Fibroblast of lung (primary cell): ENCODE data around the gene PHF3. TPM values are rescaled to one million over a fixed set of nuclear protein-coding genes. Genes with fewer than 3 reads are reported as not detected.

ENCODE experiments used
- DNase-seq, 2 donors: peaks; one replicate each; pipeline versions ENCODE4 v3.0.0 to v3.0.0-alpha.2; 2010; ENCODE audit warnings: low read depth in 2 of 2
- H2AFZ ChIP-seq: 2 replicates; pipeline ENCODE4 v1.5.1; 2012; ENCODE audit warnings: low read length, control low read depth, inconsistent platforms
- H3K27ac ChIP-seq: 2 replicates; pipeline ENCODE4 v1.5.1; 2011; ENCODE audit warnings: low read length, control low read depth; ENCODE audit not compliant: insufficient read depth
- H3K27me3 ChIP-seq: 2 replicates; pipeline ENCODE4 v1.5.1; 2011; ENCODE audit warnings: mild to moderate bottlenecking, low read length; ENCODE audit not compliant: control insufficient read depth, insufficient read depth
- H3K36me3 ChIP-seq: 2 replicates; pipeline ENCODE4 v1.5.1; 2011; ENCODE audit warnings: low read length; ENCODE audit not compliant: control insufficient read depth, insufficient read depth
- H3K4me1 ChIP-seq: 2 replicates; pipeline ENCODE4 v1.5.1; 2011; ENCODE audit warnings: low read length; ENCODE audit not compliant: control insufficient read depth, insufficient read depth; ENCODE audit errors: extremely low read depth
- H3K4me2 ChIP-seq: 2 replicates; pipeline ENCODE4 v1.5.1; 2011; ENCODE audit warnings: low read length, control low read depth; ENCODE audit not compliant: insufficient read depth; ENCODE audit errors: extremely low read depth
- H3K4me3 ChIP-seq, 4 experiments: fragments of 200-600 bp in 1 of 4; sonication (generic) in 1 of 4; replicated peaks in 1 of 4; 2 replicates each; pipeline ENCODE4 v1.5.1; 2011 to 2016; ENCODE audit warnings: low read length in 4 of 4, low read depth in 3 of 4, mild to moderate bottlenecking in 3 of 4, control low read depth in 2 of 4, inconsistent platforms in 1 of 4, mixed read lengths in 1 of 4; ENCODE audit not compliant: insufficient read depth in 1 of 4; ENCODE audit errors: control extremely low read depth in 1 of 4
- H3K79me2 ChIP-seq: 2 replicates; pipeline ENCODE4 v1.5.1; 2012; ENCODE audit warnings: mild to moderate bottlenecking, low read length, inconsistent platforms; ENCODE audit not compliant: control insufficient read depth, insufficient read depth
- H3K9ac ChIP-seq: 2 replicates; pipeline ENCODE4 v1.5.1; 2011; ENCODE audit warnings: mild to moderate bottlenecking, low read length, control low read depth; ENCODE audit not compliant: insufficient read depth
- H3K9me3 ChIP-seq: 2 replicates; pipeline ENCODE4 v1.5.1; 2012; ENCODE audit warnings: low read depth, low read length; ENCODE audit not compliant: control insufficient read depth, insufficient read depth
- H4K20me1 ChIP-seq: 2 replicates; pipeline ENCODE4 v1.5.1; 2011; ENCODE audit warnings: low read length; ENCODE audit not compliant: control insufficient read depth, insufficient read depth; ENCODE audit errors: extremely low read depth
- EZH2 ChIP-seq: IDR thresholded peaks from 2 replicates; pipeline ENCODE4 v1.5.1; 2012; ENCODE audit warnings: low read length, control low read depth, mild to moderate bottlenecking; ENCODE audit errors: missing control alignments
- polyA minus RNA-seq: library from RNA; depleted of rRNA, polyadenylated mRNA; stranded (reverse); fragments of >200 nt; gene quantifications from 2 replicates; pipeline ENCODE4 v1.2.3, GENCODE V29; 2011; ENCODE audit warnings: low replicate concordance
- polyA plus RNA-seq, 2 donors: library from polyadenylated mRNA; depleted of rRNA in 1 of 2; stranded (reverse) in 1 of 2; unstranded in 1 of 2; fragments of >200 nt; gene quantifications; 2 replicates each; pipeline ENCODE4 v1.2.1, GENCODE V29; 2011 to 2012; ENCODE audit warnings: missing spikeins in 1 of 2
- total RNA-seq: library from RNA; depleted of rRNA; stranded (reverse); fragments of >200 nt; gene quantifications from 2 replicates; pipeline ENCODE4 v1.2.1, GENCODE V29; 2014
- TF ChIP-seq, protein P1 (sequence below), 2 donors: IDR thresholded peaks in 1 of 2; conservative IDR thresholded peaks in 1 of 2; 1 replicate in 1 of 2; 2 replicates in 1 of 2; pipeline ENCODE4 v1.5.1; 2011 to 2012; ENCODE audit warnings: low read length in 2 of 2, control low read depth in 1 of 2, inconsistent platforms in 1 of 2, low read depth in 1 of 2, mild to moderate bottlenecking in 1 of 2

PHF3 gene, protein sequence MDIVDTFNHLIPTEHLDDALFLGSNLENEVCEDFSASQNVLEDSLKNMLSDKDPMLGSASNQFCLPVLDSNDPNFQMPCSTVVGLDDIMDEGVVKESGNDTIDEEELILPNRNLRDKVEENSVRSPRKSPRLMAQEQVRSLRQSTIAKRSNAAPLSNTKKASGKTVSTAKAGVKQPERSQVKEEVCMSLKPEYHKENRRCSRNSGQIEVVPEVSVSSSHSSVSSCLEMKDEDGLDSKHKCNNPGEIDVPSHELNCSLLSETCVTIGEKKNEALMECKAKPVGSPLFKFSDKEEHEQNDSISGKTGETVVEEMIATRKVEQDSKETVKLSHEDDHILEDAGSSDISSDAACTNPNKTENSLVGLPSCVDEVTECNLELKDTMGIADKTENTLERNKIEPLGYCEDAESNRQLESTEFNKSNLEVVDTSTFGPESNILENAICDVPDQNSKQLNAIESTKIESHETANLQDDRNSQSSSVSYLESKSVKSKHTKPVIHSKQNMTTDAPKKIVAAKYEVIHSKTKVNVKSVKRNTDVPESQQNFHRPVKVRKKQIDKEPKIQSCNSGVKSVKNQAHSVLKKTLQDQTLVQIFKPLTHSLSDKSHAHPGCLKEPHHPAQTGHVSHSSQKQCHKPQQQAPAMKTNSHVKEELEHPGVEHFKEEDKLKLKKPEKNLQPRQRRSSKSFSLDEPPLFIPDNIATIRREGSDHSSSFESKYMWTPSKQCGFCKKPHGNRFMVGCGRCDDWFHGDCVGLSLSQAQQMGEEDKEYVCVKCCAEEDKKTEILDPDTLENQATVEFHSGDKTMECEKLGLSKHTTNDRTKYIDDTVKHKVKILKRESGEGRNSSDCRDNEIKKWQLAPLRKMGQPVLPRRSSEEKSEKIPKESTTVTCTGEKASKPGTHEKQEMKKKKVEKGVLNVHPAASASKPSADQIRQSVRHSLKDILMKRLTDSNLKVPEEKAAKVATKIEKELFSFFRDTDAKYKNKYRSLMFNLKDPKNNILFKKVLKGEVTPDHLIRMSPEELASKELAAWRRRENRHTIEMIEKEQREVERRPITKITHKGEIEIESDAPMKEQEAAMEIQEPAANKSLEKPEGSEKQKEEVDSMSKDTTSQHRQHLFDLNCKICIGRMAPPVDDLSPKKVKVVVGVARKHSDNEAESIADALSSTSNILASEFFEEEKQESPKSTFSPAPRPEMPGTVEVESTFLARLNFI (N-terminal part only)
- total RNA-seq = 56.8 and 71.5 TPM in 2 replicates
- polyA plus RNA-seq = 17.6 and 22.2 TPM in 2 replicates
- polyA plus RNA-seq (2012) = 12.9 and 16.7 TPM in 2 replicates
- polyA minus RNA-seq = 3.2 and 3.3 TPM in 2 replicates

DNA sequence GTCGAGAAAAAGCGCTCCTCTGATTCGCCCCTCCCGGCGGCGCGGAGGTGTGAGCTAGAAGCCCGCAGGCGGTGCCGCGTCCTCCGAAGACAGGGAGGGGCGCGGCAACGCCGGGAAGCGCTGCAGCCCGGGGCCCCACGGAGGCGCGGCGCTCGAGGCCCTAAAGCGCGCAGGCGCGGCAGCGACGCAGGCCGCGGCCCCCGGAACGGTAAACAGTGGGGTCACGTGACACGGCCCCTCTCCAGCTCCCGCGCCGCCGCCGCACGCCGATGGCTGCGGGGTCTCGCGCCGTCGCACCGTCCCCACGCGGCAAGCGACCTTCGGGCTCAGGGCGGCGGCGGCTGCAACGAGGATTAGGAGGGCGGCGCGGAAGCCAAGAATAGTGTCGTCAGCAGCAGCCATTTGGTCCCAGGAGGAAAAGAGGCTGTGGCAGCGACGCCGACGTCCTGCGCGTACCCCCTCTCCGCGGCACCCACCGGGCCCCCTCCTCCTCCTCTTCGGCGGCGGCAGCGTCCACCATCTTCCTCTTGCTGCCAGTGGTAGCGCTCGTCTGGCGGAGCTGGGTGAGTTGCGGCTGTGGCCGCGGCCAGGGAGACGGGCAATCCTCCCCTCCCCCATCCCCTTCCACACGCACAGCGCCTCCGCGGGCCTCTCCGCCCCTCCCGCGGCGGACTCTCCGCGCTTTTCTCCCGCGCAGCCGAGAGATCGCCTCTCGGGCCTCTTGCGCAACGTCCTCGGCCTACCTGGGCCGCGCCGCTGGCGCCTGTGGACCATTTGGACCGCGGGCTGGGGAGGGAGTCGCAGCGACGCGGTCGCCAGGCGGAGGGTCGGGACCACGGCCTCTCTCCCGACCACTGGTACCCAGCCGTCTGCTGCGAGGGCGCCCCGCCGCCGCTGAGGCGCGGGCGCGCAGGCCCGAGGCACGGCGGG, at the start of gene PHF3:
TSS of gene PHF3 (plus strand) at position 215 of the 930 bp plus-strand sequence. CDS start 10,750 bp downstream, outside the sequence.
- H3K4me3 ChIP-seq = peak within 1 kb of the TSS; percentile 56 to 85 (median 74)
- TF ChIP-seq, protein P1, sequence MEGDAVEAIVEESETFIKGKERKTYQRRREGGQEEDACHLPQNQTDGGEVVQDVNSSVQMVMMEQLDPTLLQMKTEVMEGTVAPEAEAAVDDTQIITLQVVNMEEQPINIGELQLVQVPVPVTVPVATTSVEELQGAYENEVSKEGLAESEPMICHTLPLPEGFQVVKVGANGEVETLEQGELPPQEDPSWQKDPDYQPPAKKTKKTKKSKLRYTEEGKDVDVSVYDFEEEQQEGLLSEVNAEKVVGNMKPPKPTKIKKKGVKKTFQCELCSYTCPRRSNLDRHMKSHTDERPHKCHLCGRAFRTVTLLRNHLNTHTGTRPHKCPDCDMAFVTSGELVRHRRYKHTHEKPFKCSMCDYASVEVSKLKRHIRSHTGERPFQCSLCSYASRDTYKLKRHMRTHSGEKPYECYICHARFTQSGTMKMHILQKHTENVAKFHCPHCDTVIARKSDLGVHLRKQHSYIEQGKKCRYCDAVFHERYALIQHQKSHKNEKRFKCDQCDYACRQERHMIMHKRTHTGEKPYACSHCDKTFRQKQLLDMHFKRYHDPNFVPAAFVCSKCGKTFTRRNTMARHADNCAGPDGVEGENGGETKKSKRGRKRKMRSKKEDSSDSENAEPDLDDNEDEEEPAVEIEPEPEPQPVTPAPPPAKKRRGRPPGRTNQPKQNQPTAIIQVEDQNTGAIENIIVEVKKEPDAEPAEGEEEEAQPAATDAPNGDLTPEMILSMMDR (conservative IDR thresholded peaks at IDR 0.05 in 1 of 2, IDR thresholded peaks at IDR 0.05 in 1 of 2; ENCODE audit: low read depth in 1 of 2, low read length in 2 of 2) = peak in 1 of 2 donors; percentile 16
- no peak for TF ChIP-seq EZH2
- H2AFZ ChIP-seq = peak within 1 kb of the TSS; percentile 89

DNA sequence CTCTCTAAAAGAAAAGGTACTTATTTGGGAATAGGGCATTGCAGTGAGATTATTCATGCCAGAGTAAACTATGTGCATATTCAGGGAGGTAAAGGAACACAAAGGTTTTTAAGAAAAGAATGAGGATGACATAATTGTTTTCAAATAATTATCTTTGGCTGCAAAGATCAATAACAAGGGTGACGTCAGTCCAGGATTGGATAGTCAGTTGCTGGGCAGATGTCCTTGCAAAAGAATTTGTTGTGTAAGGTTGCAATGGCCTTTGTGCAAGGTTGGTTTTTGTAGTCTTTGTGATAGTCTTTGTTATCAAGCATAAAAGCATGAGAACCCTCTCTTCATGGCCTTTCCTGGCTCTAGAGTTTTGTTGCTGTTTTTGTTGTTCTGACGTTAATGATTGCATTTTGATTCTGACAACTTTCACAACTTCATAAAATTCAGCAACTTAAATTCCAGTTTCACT, 45.6 kb upstream of the PHF3 start:
- Histone ChIP-seq H3K4me1 (no peaks in the 10 kb centered on the region), H3K36me3 (no peaks in the 10 kb centered on the region), H3K4me3 (no peak overlapping the region), H3K79me2 (no peaks in the 10 kb centered on the region), H3K27ac (no peak overlapping the region), H3K4me2 (no peak overlapping the region), H3K27me3 (no peaks in the 10 kb centered on the region), H2AFZ (no peak overlapping the region), H3K9me3 (no peaks in the 10 kb centered on the region), H4K20me1 (no peaks in the 10 kb centered on the region), H3K9ac (no peak overlapping the region)
- DNase-seq = no peak
- TF ChIP-seq, protein P1 (conservative IDR thresholded peaks at IDR 0.05 in 1 of 2, IDR thresholded peaks at IDR 0.05 in 1 of 2; ENCODE audit: low read depth in 1 of 2, low read length in 2 of 2) = no peak
- TF ChIP-seq EZH2 = no peak

More for the DNA sequence above, at the start of gene PHF3:
- H3K9me3 ChIP-seq = no peaks in the 10 kb centered on the region
- peaks cover 10% of the 10 kb centered on the region for H3K4me1 ChIP-seq
- peaks cover 43% of the 10 kb centered on the region for H3K79me2 ChIP-seq
- peak within 1 kb of the TSS; percentile 88 for H3K27ac ChIP-seq
- H4K20me1 ChIP-seq = peaks cover 5% of the 10 kb centered on the region
- peaks cover 6% of the 10 kb centered on the region for H3K27me3 ChIP-seq
- peak within 1 kb of the TSS; percentile 94 for H3K9ac ChIP-seq
- DNase-seq = peak; percentile 86 to 89
- no peaks in the 10 kb centered on the region for H3K36me3 ChIP-seq
- H3K4me2 ChIP-seq = peak within 1 kb of the TSS; percentile 87
